DND-41 (cell line): ENCODE data around the gene TESK1.
"Not testable (repeated sequence)": the region's sequence is repeated elsewhere in the genome, so short reads cannot be mapped to it uniquely, and the experiment has no call there.

Source experiments
- EZH2 ChIP-seq: IDR thresholded peaks from 3 replicates; pipeline ENCODE4 v1.6.1; 2012; ENCODE audit warnings: borderline replicate concordance, low read depth, mild to moderate bottlenecking, moderate library complexity, low read length, inconsistent platforms; ENCODE audit not compliant: severe bottlenecking
- TF ChIP-seq, protein P1 (sequence below): IDR thresholded peaks from 2 replicates; pipeline ENCODE4 v1.5.1; 2012; ENCODE audit warnings: borderline replicate concordance, low read length, moderate library complexity, mild to moderate bottlenecking; ENCODE audit not compliant: poor library complexity, severe bottlenecking; ENCODE audit errors: extremely low read depth

DNA sequence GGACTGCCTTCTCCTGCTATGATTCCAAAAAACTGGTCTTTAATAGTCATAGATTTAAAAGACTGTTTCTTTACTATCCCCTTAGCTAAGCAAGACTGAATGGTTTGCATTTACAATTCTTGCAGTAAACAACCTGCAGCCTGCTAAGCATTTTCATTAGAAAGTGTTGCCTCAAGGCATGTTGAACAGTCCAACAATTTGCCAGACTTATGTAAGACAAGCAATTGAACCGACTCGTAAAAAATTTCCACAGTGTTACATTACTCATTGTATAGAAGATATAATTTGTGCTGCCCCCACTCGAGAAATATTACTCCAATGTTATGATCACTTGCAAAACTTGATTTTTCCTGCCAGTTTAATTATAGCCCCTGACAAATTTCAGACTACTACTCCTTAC is 20.4 kb upstream of the TESK1 start:
- TF ChIP-seq, protein P1, sequence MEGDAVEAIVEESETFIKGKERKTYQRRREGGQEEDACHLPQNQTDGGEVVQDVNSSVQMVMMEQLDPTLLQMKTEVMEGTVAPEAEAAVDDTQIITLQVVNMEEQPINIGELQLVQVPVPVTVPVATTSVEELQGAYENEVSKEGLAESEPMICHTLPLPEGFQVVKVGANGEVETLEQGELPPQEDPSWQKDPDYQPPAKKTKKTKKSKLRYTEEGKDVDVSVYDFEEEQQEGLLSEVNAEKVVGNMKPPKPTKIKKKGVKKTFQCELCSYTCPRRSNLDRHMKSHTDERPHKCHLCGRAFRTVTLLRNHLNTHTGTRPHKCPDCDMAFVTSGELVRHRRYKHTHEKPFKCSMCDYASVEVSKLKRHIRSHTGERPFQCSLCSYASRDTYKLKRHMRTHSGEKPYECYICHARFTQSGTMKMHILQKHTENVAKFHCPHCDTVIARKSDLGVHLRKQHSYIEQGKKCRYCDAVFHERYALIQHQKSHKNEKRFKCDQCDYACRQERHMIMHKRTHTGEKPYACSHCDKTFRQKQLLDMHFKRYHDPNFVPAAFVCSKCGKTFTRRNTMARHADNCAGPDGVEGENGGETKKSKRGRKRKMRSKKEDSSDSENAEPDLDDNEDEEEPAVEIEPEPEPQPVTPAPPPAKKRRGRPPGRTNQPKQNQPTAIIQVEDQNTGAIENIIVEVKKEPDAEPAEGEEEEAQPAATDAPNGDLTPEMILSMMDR: not testable (repeated sequence)
- TF ChIP-seq EZH2: not testable (repeated sequence)
